ENCODE results near the gene NMNAT3.

The NMNAT3 gene

GRCh38 chr3:139537795-139538621 is 139.8 kb downstream of the NMNAT3 start:
- no peak for DNase-seq

GRCh38 chr3:139537361-139537760 is 140.4 kb downstream of the NMNAT3 start:
- DNase-seq = no peak

GRCh38 chr3:139534992-139535879 is 142.5 kb downstream of the NMNAT3 start:
- DNase-seq = peak; percentile 88

GRCh38 chr3:139534455-139534812 is 143.3 kb downstream of the NMNAT3 start:
- peak; percentile 89 for DNase-seq

- DNase-seq = peak; percentile 95
These were observed 143.9 kb downstream of the NMNAT3 start for GRCh38 chr3:139533781-139534454.

GRCh38 chr3:139532976-139533375 is 144.8 kb downstream of the NMNAT3 start:
- peak; percentile 23 for DNase-seq

GRCh38 chr3:139530717-139531116 is 147.1 kb downstream of the NMNAT3 start:
- no peak for DNase-seq

GRCh38 chr3:139529662-139530061 is 148.1 kb downstream of the NMNAT3 start:
- DNase-seq = no peak

- DNase-seq = no peak
These were observed 148.8 kb downstream of the NMNAT3 start for GRCh38 chr3:139528924-139529323.

- DNase-seq = no peak
These were observed 149.5 kb downstream of the NMNAT3 start for GRCh38 chr3:139528281-139528680.

GRCh38 chr3:139527265-139527664 is 150.5 kb downstream of the NMNAT3 start:
- DNase-seq = no peak

- DNase-seq = no peak
These were observed 151.6 kb downstream of the NMNAT3 start for GRCh38 chr3:139526146-139526545.

GRCh38 chr3:139524841-139525636 is 152.7 kb downstream of the NMNAT3 start:
- no peak for DNase-seq

- no peak for DNase-seq
These were observed 154.1 kb downstream of the NMNAT3 start for GRCh38 chr3:139523718-139524117.

GRCh38 chr3:139523166-139523565 is 154.6 kb downstream of the NMNAT3 start:
- no peak for DNase-seq

GRCh38 chr3:139522421-139522820 is 155.4 kb downstream of the NMNAT3 start:
- peak; percentile 34 for DNase-seq

GRCh38 chr3:139521816-139522215 is 156.0 kb downstream of the NMNAT3 start:
- no peak for DNase-seq

- DNase-seq = no peak
These were observed 156.6 kb downstream of the NMNAT3 start for GRCh38 chr3:139521144-139521543.

GRCh38 chr3:139519998-139520737 is 157.6 kb downstream of the NMNAT3 start:
- DNase-seq = peak; percentile 60

- no peak for DNase-seq
These were observed 158.6 kb downstream of the NMNAT3 start for GRCh38 chr3:139518926-139519842.

GRCh38 chr3:139518306-139518705 is 159.5 kb downstream of the NMNAT3 start:
- DNase-seq = no peak

All from NCI-H146 (cell line).